ENCODE measurements around the gene SPATA16. TPM values are rescaled to one million over a fixed set of nuclear protein-coding genes. Genes with fewer than 3 reads are reported as not detected.

Gene SPATA16
- total RNA-seq, 2 experiments from 2014 or later: not detected

GRCh38 chr3:172844428-172844827, 296.6 kb downstream of the SPATA16 start:
- Mint-ChIP-seq H3K27me3 (peaks cover 10% of the 10 kb centered on the region), H3K4me1 (peaks cover 5% of the 10 kb centered on the region), H3K36me3 (ENCODE audit: low read depth) (no peaks in the 10 kb centered on the region), H3K9me3 (ENCODE audit: low read depth) (no peaks in the 10 kb centered on the region), H3K4me3 (no peak overlapping the region), H3K27ac (no peak overlapping the region)
- POLR2A ChIA-PET: no interaction called here
- CTCF ChIA-PET: no interaction called here
- DNase-seq (no peak), ATAC-seq (no peak)
- intact Hi-C loops (cut with DNase I, micrococcal nuclease): no loop called here

DNA sequence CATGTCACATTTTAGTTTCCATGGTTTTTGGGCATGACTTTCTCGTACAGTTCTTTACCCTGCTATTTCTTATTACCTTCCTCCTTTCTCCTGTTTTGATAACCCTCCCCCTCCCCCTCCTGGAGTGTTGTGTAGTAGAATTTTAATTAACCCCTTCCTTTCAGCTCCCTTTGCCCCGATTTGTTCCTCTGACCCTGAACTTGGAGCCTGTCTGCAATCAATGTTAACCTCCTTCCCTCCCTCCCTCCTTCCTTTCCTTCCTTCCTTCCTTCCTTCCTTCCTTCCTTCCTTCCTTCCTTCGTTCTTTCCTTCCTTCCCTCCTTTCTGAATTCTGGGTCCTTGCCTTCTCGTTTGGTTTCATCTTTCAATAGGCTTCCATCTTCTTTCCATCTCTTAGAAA, 300.1 kb downstream of the SPATA16 start:
- no peak overlapping the region for H3K27ac Mint-ChIP-seq
- ATAC-seq (no peak), DNase-seq (no peak)
- H3K36me3 Mint-ChIP-seq (ENCODE audit: low read depth): no peaks in the 10 kb centered on the region
- H3K4me3 Mint-ChIP-seq: no peak overlapping the region
- intact Hi-C loops (cut with DNase I, micrococcal nuclease): no loop called here
- H3K9me3 Mint-ChIP-seq (ENCODE audit: low read depth): no peaks in the 10 kb centered on the region
- H3K27me3 Mint-ChIP-seq: peaks cover 12% of the 10 kb centered on the region
- CTCF ChIA-PET: no interaction called here
- peaks cover under 1% of the 10 kb centered on the region for H3K4me1 Mint-ChIP-seq
- POLR2A ChIA-PET: no interaction called here

GRCh38 chr3:172840463-172840862, 300.6 kb downstream of the SPATA16 start:
- ChIA-PET POLR2A (no interaction called here), CTCF (no interaction called here)
- H3K36me3 Mint-ChIP-seq (ENCODE audit: low read depth): no peaks in the 10 kb centered on the region
- no peak overlapping the region for H3K4me3 Mint-ChIP-seq
- intact Hi-C loops (cut with DNase I, micrococcal nuclease): no loop called here
- no peak overlapping the region for H3K27ac Mint-ChIP-seq
- H3K4me1 Mint-ChIP-seq: no peaks in the 10 kb centered on the region
- ATAC-seq (no peak), DNase-seq (no peak)
- H3K27me3 Mint-ChIP-seq: peaks cover 12% of the 10 kb centered on the region
- H3K9me3 Mint-ChIP-seq (ENCODE audit: low read depth): no peaks in the 10 kb centered on the region

DNA sequence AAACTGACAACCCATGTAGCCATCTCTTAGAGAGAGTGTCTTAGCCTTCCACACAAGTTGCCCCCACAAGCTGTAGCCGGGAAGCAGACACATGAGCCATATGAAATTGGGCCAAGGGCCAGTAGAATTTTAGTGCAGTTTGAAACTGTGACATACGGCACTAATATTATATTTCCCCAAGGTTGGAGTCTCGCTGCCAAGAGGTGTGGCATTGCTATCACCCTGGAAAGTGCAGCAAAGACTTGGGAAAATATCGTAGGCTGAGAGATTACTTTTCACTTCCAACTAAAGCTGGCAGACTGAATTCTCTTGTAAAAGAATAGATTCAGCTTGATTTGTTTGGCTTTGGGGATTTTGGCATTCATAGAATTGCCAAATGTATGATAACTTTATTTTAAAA, 301.4 kb downstream of the SPATA16 start:
- DNase-seq (no peak), ATAC-seq (no peak)
- CTCF ChIA-PET: interaction anchor here (0.5 to 0.6 kb wide), 2 partner anchors 14 to 26 kb away, joined by 3 read pairs; no protein-coding TSS in a partner anchor
- H3K4me3 Mint-ChIP-seq: no peak overlapping the region
- H3K36me3 Mint-ChIP-seq (ENCODE audit: low read depth): no peaks in the 10 kb centered on the region
- no peaks in the 10 kb centered on the region for H3K4me1 Mint-ChIP-seq
- POLR2A ChIA-PET: no interaction called here
- intact Hi-C loops (cut with DNase I, micrococcal nuclease): no loop called here
- peaks cover 12% of the 10 kb centered on the region for H3K27me3 Mint-ChIP-seq
- no peak overlapping the region for H3K27ac Mint-ChIP-seq
- no peaks in the 10 kb centered on the region for H3K9me3 Mint-ChIP-seq (ENCODE audit: low read depth)

Data from activated CD4-positive, alpha-beta T cell treated with anti-CD3 and anti-CD28 coated beads for 36 hours (primary cell).